Measurements from ENCODE around the gene BANF2. TPM values are rescaled to one million over a fixed set of nuclear protein-coding genes. Genes with fewer than 3 reads are reported as not detected.
A peak's percentile ranks its signal among the peaks of the same experiment; 100 is the strongest.

BANF2 gene
- total RNA-seq, 1 donor from 2014 or later = not detected

GRCh38 chr20:17715075-17715474 lies 15.3 kb downstream of the BANF2 start:
- H3K4me3 Mint-ChIP-seq (ENCODE audit: unreplicated experiment) = no peak overlapping the region
- H3K36me3 Mint-ChIP-seq (ENCODE audit: low read depth) = no peaks in the 10 kb centered on the region
- peaks cover 28% of the 10 kb centered on the region for H3K4me1 Mint-ChIP-seq (ENCODE audit: low read depth)
- no peak for TF ChIP-seq CTCF (IDR thresholded peaks at IDR 0.05)
- no peaks in the 10 kb centered on the region for H3K9me3 Mint-ChIP-seq (ENCODE audit: low read depth)
- no peak overlapping the region for H3K27ac Mint-ChIP-seq (ENCODE audit: unreplicated experiment)
- no peaks in the 10 kb centered on the region for H3K27me3 Mint-ChIP-seq (ENCODE audit: low read depth)
- no peak for DNase-seq (ENCODE audit: low spot score)

- DNase-seq (ENCODE audit: low spot score) = peak; percentile 41
- Mint-ChIP-seq H3K36me3 (ENCODE audit: low read depth) (no peaks in the 10 kb centered on the region), H3K4me3 (ENCODE audit: unreplicated experiment) (no peak overlapping the region), H3K4me1 (ENCODE audit: low read depth) (peaks cover 17% of the 10 kb centered on the region), H3K27me3 (ENCODE audit: low read depth) (no peaks in the 10 kb centered on the region), H3K27ac (ENCODE audit: unreplicated experiment) (no peak overlapping the region), H3K9me3 (ENCODE audit: low read depth) (no peaks in the 10 kb centered on the region)
- no peak for TF ChIP-seq CTCF (IDR thresholded peaks at IDR 0.05)
Observed at GRCh38 chr20:17716331-17716730, 16.6 kb downstream of the BANF2 start.

GRCh38 chr20:17720755-17721154 lies 21.0 kb downstream of the BANF2 start:
- TF ChIP-seq CTCF (IDR thresholded peaks at IDR 0.05) = no peak
- H3K27me3 Mint-ChIP-seq (ENCODE audit: low read depth) = peaks cover 2% of the 10 kb centered on the region
- no peaks in the 10 kb centered on the region for H3K36me3 Mint-ChIP-seq (ENCODE audit: low read depth)
- no peaks in the 10 kb centered on the region for H3K9me3 Mint-ChIP-seq (ENCODE audit: low read depth)
- no peak overlapping the region for H3K4me3 Mint-ChIP-seq (ENCODE audit: unreplicated experiment)
- peak; percentile 20 for DNase-seq (ENCODE audit: low spot score)
- no peak overlapping the region for H3K27ac Mint-ChIP-seq (ENCODE audit: unreplicated experiment)
- H3K4me1 Mint-ChIP-seq (ENCODE audit: low read depth) = no peaks in the 10 kb centered on the region

GRCh38 chr20:17721802-17722486 lies 22.2 kb downstream of the BANF2 start:
- Mint-ChIP-seq H3K4me1 (ENCODE audit: low read depth) (peaks cover 3% of the 10 kb centered on the region), H3K36me3 (ENCODE audit: low read depth) (no peaks in the 10 kb centered on the region), H3K4me3 (ENCODE audit: unreplicated experiment) (no peak overlapping the region), H3K27me3 (ENCODE audit: low read depth) (peaks cover 2% of the 10 kb centered on the region), H3K9me3 (ENCODE audit: low read depth) (no peaks in the 10 kb centered on the region), H3K27ac (ENCODE audit: unreplicated experiment) (no peak overlapping the region)
- DNase-seq (ENCODE audit: low spot score) = peak; percentile 33
- peak; percentile 51 for TF ChIP-seq CTCF (IDR thresholded peaks at IDR 0.05)

- Mint-ChIP-seq H3K27ac (ENCODE audit: unreplicated experiment) (no peak overlapping the region), H3K36me3 (ENCODE audit: low read depth) (no peaks in the 10 kb centered on the region), H3K4me3 (ENCODE audit: unreplicated experiment) (no peak overlapping the region), H3K27me3 (ENCODE audit: low read depth) (peaks cover 2% of the 10 kb centered on the region), H3K4me1 (ENCODE audit: low read depth) (peaks cover 6% of the 10 kb centered on the region), H3K9me3 (ENCODE audit: low read depth) (no peaks in the 10 kb centered on the region)
- TF ChIP-seq CTCF (IDR thresholded peaks at IDR 0.05) = no peak
- DNase-seq (ENCODE audit: low spot score) = peak; percentile 28
Observed at GRCh38 chr20:17722493-17723300, 22.9 kb downstream of the BANF2 start.
